HepG2 (cell line): ENCODE results near the gene TARM1. TPM values are rescaled to one million over a fixed set of nuclear protein-coding genes. Genes with fewer than 3 reads are reported as not detected.

ENCODE experiments used
- HCFC1 ChIP-seq: fragments of 150-350 bp; IDR thresholded peaks from 2 replicates; pipeline ENCODE4 v1.6.1; 2014; ENCODE audit warnings: low read depth, low read length
- MAZ ChIP-seq, 2 experiments: sonication (generic) in 1 of 2; formaldehyde crosslinking in 1 of 2; IDR thresholded peaks; 2 replicates each; pipeline versions ENCODE4 v1.5.0 to v1.6.1; 2012 to 2020; ENCODE audit warnings: low read depth in 2 of 2, mild to moderate bottlenecking in 2 of 2, borderline replicate concordance in 1 of 2, improper control_type of control experiment in 1 of 2, low read length in 1 of 2, missing genetic modification reagents in 1 of 2, moderate library complexity in 1 of 2
- NR2F2 ChIP-seq: IDR thresholded peaks from 2 replicates; pipeline ENCODE4 v1.6.1; 2012; ENCODE audit warnings: low read depth, inconsistent platforms, borderline replicate concordance
- NR2F6 ChIP-seq, 2 experiments: IDR thresholded peaks; 2 replicates each; pipeline ENCODE4 v1.6.1; 2016; ENCODE audit warnings: antibody characterized with exemption in 1 of 2, mild to moderate bottlenecking in 1 of 2
- ZNF337 ChIP-seq: sonication (generic); formaldehyde crosslinking; IDR thresholded peaks from 2 replicates; pipeline ENCODE4 v1.5.1; 2020; ENCODE audit warnings: missing genetic modification reagents, low read depth, mild to moderate bottlenecking, borderline replicate concordance
- ZNF570 ChIP-seq: sonication (generic); formaldehyde crosslinking; IDR thresholded peaks from 2 replicates; pipeline ENCODE4 v1.4.0; 2020; ENCODE audit warnings: mild to moderate bottlenecking, missing genetic modification reagents, borderline replicate concordance
- polyA plus RNA-seq, 8 experiments: library from polyadenylated mRNA; depleted of rRNA in 3 of 8; stranded (reverse) in 7 of 8; unstranded in 1 of 8; fragments of >200 nt; fragmentation: Illumina TruSeq in 4 of 8; extraction: Trizol in 4 of 8; gene quantifications; 2 replicates each; pipeline versions ENCODE4 v1.2.1 to v1.2.3, GENCODE V29; 2011 to 2016; ENCODE audit warnings: low read depth in 4 of 8, missing spikeins in 1 of 8, mixed read lengths in 1 of 8; ENCODE audit not compliant: insufficient read depth in 1 of 8
- total RNA-seq, 5 experiments: library from RNA; depleted of rRNA; stranded (reverse); fragments of >200 nt; fragmentation: Illumina TruSeq; extraction: Trizol; gene quantifications; 2 replicates each; pipeline ENCODE4 v1.2.3, GENCODE V29; 2016; ENCODE audit warnings: low read depth in 1 of 5
- TF ChIP-seq, protein P1 (sequence below): sonication (generic); formaldehyde crosslinking; IDR thresholded peaks from 2 replicates; pipeline ENCODE4 v1.4.0; 2020; ENCODE audit warnings: low read depth, missing genetic modification reagents
- TF ChIP-seq, protein P2 (sequence below): sonication (generic); formaldehyde crosslinking; IDR thresholded peaks from 2 replicates; pipeline ENCODE4 v1.5.0; 2020; ENCODE audit warnings: mild to moderate bottlenecking, missing genetic modification reagents, borderline replicate concordance
- TF ChIP-seq, protein P3 (sequence below): IDR thresholded peaks from 2 replicates; pipeline ENCODE4 v1.6.1; 2016; ENCODE audit warnings: low read depth, missing genetic modification reagents, missing compliant biosample characterization
- TF ChIP-seq, protein P4 (sequence below): sonication (generic); formaldehyde crosslinking; conservative IDR thresholded peaks from 2 replicates; pipeline ENCODE4 v1.5.0; 2020; ENCODE audit warnings: missing genetic modification reagents

TARM1 gene
- total and polyA plus RNA-seq, 2 of the 13 experiments (the other 11 are each of a cell fraction or from before 2014, with no cell fraction given) = not detected

DNA sequence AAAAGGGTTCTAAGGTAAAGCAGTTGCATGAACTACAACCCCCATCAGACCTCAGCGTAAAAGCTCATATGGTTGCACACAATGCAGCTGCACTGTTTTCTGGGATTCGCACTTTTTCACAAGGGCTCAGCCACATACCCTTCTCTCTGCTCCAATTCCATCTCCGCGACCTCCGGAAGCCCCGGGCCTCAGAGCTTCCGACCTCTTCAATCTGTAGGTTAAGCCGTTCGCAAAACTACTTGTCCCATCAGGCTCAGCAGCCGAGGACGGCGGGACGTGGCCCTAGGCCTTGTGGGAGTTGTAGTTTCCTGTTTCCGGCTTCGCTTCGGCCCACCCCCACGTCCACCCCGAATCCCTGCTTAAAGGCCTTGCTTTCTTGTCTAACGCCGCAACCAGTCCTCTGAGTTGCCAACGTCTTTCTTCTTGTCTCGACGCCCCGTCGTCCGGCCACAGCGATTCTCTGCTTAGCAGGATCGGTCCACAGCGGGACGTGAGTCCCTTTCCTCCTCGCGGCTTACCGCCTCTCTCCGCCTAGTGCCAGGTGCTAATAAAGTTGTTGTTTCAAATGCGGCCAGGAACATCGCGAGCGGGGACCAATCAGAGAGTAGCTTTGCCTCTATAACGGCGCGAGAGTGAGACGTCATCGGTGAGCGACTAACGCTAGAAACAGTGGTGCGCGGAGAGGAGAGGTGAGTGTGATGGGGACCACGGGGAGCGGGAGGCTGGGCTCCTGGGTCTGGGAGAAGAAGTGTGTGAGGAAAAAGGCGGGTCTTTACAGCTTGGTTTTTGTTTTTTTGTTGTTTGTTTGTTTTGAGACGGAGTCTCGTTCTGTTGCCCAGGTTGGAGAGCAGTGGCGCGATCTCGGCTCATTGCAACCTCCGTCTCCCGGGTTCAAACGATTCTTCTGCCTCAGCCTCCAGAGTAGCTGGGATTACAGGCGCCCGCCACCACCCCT lies 34.2 kb upstream of the TARM1 start, which contains the start of the genes PRPF31 and TFPT (continued):
- no peak; the same call in 1 of the 2 replicates for TF ChIP-seq MAZ (IDR thresholded peaks at IDR 0.05; ENCODE audit: borderline replicate concordance, low read depth, low read length)
- TF ChIP-seq MAZ (CRISPR knock-in tag; IDR thresholded peaks at IDR 0.05; ENCODE audit: low read depth) = peak; percentile 36; the same call in 1 of the 2 replicates
- TF ChIP-seq NR2F2 = peak; percentile 47; the same call in 1 of the 2 replicates
- peak; percentile 93; the same call in 1 of the 2 replicates for TF ChIP-seq ZNF337 (CRISPR knock-in tag)
- TF ChIP-seq, protein P1, sequence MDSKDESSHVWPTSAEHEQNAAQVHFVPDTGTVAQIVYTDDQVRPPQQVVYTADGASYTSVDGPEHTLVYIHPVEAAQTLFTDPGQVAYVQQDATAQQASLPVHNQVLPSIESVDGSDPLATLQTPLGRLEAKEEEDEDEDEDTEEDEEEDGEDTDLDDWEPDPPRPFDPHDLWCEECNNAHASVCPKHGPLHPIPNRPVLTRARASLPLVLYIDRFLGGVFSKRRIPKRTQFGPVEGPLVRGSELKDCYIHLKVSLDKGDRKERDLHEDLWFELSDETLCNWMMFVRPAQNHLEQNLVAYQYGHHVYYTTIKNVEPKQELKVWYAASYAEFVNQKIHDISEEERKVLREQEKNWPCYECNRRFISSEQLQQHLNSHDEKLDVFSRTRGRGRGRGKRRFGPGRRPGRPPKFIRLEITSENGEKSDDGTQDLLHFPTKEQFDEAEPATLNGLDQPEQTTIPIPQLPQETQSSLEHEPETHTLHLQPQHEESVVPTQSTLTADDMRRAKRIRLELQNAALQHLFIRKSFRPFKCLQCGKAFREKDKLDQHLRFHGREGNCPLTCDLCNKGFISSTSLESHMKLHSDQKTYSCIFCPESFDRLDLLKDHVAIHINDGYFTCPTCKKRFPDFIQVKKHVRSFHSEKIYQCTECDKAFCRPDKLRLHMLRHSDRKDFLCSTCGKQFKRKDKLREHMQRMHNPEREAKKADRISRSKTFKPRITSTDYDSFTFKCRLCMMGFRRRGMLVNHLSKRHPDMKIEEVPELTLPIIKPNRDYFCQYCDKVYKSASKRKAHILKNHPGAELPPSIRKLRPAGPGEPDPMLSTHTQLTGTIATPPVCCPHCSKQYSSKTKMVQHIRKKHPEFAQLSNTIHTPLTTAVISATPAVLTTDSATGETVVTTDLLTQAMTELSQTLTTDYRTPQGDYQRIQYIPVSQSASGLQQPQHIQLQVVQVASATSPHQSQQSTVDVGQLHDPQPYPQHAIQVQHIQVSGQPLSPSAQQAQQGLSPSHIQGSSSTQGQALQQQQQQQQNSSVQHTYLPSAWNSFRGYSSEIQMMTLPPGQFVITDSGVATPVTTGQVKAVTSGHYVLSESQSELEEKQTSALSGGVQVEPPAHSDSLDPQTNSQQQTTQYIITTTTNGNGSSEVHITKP (CRISPR knock-in tag) = peak; percentile 18; the same call in 1 of the 2 replicates
- TF ChIP-seq, protein P2, sequence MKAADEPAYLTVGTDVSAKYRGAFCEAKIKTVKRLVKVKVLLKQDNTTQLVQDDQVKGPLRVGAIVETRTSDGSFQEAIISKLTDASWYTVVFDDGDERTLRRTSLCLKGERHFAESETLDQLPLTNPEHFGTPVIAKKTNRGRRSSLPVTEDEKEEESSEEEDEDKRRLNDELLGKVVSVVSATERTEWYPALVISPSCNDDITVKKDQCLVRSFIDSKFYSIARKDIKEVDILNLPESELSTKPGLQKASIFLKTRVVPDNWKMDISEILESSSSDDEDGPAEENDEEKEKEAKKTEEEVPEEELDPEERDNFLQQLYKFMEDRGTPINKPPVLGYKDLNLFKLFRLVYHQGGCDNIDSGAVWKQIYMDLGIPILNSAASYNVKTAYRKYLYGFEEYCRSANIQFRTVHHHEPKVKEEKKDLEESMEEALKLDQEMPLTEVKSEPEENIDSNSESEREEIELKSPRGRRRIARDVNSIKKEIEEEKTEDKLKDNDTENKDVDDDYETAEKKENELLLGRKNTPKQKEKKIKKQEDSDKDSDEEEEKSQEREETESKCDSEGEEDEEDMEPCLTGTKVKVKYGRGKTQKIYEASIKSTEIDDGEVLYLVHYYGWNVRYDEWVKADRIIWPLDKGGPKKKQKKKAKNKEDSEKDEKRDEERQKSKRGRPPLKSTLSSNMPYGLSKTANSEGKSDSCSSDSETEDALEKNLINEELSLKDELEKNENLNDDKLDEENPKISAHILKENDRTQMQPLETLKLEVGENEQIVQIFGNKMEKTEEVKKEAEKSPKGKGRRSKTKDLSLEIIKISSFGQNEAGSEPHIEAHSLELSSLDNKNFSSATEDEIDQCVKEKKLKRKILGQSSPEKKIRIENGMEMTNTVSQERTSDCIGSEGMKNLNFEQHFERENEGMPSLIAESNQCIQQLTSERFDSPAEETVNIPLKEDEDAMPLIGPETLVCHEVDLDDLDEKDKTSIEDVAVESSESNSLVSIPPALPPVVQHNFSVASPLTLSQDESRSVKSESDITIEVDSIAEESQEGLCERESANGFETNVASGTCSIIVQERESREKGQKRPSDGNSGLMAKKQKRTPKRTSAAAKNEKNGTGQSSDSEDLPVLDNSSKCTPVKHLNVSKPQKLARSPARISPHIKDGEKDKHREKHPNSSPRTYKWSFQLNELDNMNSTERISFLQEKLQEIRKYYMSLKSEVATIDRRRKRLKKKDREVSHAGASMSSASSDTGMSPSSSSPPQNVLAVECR = peak; percentile 94
- TF ChIP-seq, protein P3, sequence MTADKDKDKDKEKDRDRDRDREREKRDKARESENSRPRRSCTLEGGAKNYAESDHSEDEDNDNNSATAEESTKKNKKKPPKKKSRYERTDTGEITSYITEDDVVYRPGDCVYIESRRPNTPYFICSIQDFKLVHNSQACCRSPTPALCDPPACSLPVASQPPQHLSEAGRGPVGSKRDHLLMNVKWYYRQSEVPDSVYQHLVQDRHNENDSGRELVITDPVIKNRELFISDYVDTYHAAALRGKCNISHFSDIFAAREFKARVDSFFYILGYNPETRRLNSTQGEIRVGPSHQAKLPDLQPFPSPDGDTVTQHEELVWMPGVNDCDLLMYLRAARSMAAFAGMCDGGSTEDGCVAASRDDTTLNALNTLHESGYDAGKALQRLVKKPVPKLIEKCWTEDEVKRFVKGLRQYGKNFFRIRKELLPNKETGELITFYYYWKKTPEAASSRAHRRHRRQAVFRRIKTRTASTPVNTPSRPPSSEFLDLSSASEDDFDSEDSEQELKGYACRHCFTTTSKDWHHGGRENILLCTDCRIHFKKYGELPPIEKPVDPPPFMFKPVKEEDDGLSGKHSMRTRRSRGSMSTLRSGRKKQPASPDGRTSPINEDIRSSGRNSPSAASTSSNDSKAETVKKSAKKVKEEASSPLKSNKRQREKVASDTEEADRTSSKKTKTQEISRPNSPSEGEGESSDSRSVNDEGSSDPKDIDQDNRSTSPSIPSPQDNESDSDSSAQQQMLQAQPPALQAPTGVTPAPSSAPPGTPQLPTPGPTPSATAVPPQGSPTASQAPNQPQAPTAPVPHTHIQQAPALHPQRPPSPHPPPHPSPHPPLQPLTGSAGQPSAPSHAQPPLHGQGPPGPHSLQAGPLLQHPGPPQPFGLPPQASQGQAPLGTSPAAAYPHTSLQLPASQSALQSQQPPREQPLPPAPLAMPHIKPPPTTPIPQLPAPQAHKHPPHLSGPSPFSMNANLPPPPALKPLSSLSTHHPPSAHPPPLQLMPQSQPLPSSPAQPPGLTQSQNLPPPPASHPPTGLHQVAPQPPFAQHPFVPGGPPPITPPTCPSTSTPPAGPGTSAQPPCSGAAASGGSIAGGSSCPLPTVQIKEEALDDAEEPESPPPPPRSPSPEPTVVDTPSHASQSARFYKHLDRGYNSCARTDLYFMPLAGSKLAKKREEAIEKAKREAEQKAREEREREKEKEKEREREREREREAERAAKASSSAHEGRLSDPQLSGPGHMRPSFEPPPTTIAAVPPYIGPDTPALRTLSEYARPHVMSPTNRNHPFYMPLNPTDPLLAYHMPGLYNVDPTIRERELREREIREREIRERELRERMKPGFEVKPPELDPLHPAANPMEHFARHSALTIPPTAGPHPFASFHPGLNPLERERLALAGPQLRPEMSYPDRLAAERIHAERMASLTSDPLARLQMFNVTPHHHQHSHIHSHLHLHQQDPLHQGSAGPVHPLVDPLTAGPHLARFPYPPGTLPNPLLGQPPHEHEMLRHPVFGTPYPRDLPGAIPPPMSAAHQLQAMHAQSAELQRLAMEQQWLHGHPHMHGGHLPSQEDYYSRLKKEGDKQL (CRISPR knock-in tag) = no peak
- peak; percentile 92 for TF ChIP-seq HCFC1
- TF ChIP-seq, protein P4, sequence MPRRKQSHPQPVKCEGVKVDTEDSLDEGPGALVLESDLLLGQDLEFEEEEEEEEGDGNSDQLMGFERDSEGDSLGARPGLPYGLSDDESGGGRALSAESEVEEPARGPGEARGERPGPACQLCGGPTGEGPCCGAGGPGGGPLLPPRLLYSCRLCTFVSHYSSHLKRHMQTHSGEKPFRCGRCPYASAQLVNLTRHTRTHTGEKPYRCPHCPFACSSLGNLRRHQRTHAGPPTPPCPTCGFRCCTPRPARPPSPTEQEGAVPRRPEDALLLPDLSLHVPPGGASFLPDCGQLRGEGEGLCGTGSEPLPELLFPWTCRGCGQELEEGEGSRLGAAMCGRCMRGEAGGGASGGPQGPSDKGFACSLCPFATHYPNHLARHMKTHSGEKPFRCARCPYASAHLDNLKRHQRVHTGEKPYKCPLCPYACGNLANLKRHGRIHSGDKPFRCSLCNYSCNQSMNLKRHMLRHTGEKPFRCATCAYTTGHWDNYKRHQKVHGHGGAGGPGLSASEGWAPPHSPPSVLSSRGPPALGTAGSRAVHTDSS (CRISPR knock-in tag) = 0 out of 2 replicates have a peak, but pooled peaks have one; percentile 62
- TF ChIP-seq NR2F6 (IDR thresholded peaks at IDR 0.05) = no peak; the same call in 1 of the 2 replicates
- peak; percentile 43; the same call in 1 of the 2 replicates for TF ChIP-seq NR2F6 (CRISPR knock-in tag; IDR thresholded peaks at IDR 0.05)
- 0 out of 2 replicates have a peak, but pooled peaks have one; percentile 53 for TF ChIP-seq ZNF570
